ENCODE measurements around the gene HIP1R. TPM values are rescaled to one million over a fixed set of nuclear protein-coding genes. Genes with fewer than 3 reads are reported as not detected.

HIP1R gene
- polyA plus RNA-seq, 1 of the 3 experiments (the other 2 are of a cell fraction) = 20.6 TPM

GRCh38 chr12:122868471-122869177, 33.4 kb downstream of the HIP1R start:
- Histone ChIP-seq H3K36me3 (replicated peaks in 1 of 2; ENCODE audit: control insufficient read depth in 1 of 2, insufficient read depth in 2 of 2, low read length in 1 of 2) (peaks cover 9 to 43% of the 10 kb centered on the region in 2 experiments), H4K20me1 (ENCODE audit: insufficient read depth) (peaks cover 6% of the 10 kb centered on the region; the same call in 1 of the 2 replicates), H3K9me3 (no peaks in the 10 kb centered on the region), H3K27me3 (ENCODE audit: insufficient read depth) (no peaks in the 10 kb centered on the region), H2AFZ (ENCODE audit: low read depth) (no peak overlapping the region), H3K27ac (ENCODE audit: low read depth in 2 of 2, low read length in 1 of 2) (no peak overlapping the region; a peak in 1 of 4 replicates), H3F3A (replicated peaks; ENCODE audit: insufficient read depth) (no peaks in the 10 kb centered on the region), H3K9ac (no peak overlapping the region), H3K79me2 (ENCODE audit: insufficient read depth) (peaks cover 24% of the 10 kb centered on the region), H3K4me1 (ENCODE audit: control insufficient read depth in 1 of 2, insufficient read depth in 2 of 2, low read depth in 1 of 2, low read length in 1 of 2) (peaks cover 15 to 46% of the 10 kb centered on the region in 2 experiments; a peak in 3 of 4 replicates), H3K4me3 (ENCODE audit: low read depth in 2 of 2, low read length in 1 of 2) (no peak overlapping the region), H3K9me2 (no peaks in the 10 kb centered on the region), H3K4me2 (no peak overlapping the region)
- no peak for DNase-seq
- ChIA-PET CTCF (interaction anchor here (1.1 to 6.3 kb wide), 3 partner anchors 30 to 369 kb away, joined by 3 to 28 read pairs (median 5); no protein-coding TSS in a partner anchor), POLR2A (no interaction called here)
- TF ChIP-seq, protein P1, sequence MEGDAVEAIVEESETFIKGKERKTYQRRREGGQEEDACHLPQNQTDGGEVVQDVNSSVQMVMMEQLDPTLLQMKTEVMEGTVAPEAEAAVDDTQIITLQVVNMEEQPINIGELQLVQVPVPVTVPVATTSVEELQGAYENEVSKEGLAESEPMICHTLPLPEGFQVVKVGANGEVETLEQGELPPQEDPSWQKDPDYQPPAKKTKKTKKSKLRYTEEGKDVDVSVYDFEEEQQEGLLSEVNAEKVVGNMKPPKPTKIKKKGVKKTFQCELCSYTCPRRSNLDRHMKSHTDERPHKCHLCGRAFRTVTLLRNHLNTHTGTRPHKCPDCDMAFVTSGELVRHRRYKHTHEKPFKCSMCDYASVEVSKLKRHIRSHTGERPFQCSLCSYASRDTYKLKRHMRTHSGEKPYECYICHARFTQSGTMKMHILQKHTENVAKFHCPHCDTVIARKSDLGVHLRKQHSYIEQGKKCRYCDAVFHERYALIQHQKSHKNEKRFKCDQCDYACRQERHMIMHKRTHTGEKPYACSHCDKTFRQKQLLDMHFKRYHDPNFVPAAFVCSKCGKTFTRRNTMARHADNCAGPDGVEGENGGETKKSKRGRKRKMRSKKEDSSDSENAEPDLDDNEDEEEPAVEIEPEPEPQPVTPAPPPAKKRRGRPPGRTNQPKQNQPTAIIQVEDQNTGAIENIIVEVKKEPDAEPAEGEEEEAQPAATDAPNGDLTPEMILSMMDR (IDR thresholded peaks at IDR 0.05) = no peak
- TF ChIP-seq GATA2 (CRISPR knock-in tag; IDR thresholded peaks at IDR 0.05) (no peak), FOXM1 (IDR thresholded peaks at IDR 0.05; ENCODE audit: low read depth) (no peak), EP300 (IDR thresholded peaks at IDR 0.05; ENCODE audit: borderline replicate concordance in 1 of 2, low read depth in 1 of 2, low read length in 1 of 2) (no peak), SIN3A (IDR thresholded peaks at IDR 0.05; ENCODE audit: borderline replicate concordance, low read depth, low read length) (no peak), RAD21 (IDR thresholded peaks at IDR 0.05; ENCODE audit: low read length) (no peak), EZH2phosphoT487 (IDR thresholded peaks at IDR 0.05; ENCODE audit: borderline replicate concordance, low read depth) (no peak), SMC3 (IDR thresholded peaks at IDR 0.05; ENCODE audit: low read depth, low read length) (no peak), FOSL2 (IDR thresholded peaks at IDR 0.05; ENCODE audit: borderline replicate concordance, low read depth) (no peak)
- WGBS (ENCODE audit: low lambda C conversion rate) = 96% methylated on average over 13 of the region's 13 CpGs

- peaks cover 15 to 51% of the 10 kb centered on the region in 2 experiments; a peak in 3 of 4 replicates for H3K4me1 ChIP-seq (ENCODE audit: control insufficient read depth in 1 of 2, insufficient read depth in 2 of 2, low read depth in 1 of 2, low read length in 1 of 2)
- no peaks in the 10 kb centered on the region for H3K9me2 ChIP-seq
- no peak overlapping the region for H3K4me3 ChIP-seq (ENCODE audit: low read depth in 2 of 2, low read length in 1 of 2)
- H2AFZ ChIP-seq (ENCODE audit: low read depth) = no peak overlapping the region
- CTCF ChIA-PET = interaction anchor here (0.7 to 6.3 kb wide), 9 partner anchors 9 to 369 kb away, joined by 3 to 28 read pairs (median 4); no protein-coding TSS in a partner anchor
- no peaks in the 10 kb centered on the region for H3F3A ChIP-seq (replicated peaks; ENCODE audit: insufficient read depth)
- H3K9me3 ChIP-seq = no peaks in the 10 kb centered on the region
- peaks cover 31% of the 10 kb centered on the region for H3K79me2 ChIP-seq (ENCODE audit: insufficient read depth)
- POLR2A ChIA-PET = no interaction called here
- H4K20me1 ChIP-seq (ENCODE audit: insufficient read depth) = peaks cover 6% of the 10 kb centered on the region; the same call in 1 of the 2 replicates
- no peak for DNase-seq
- 93% methylated on average over 8 of the region's 8 CpGs for WGBS (ENCODE audit: low lambda C conversion rate)
- no peak overlapping the region for H3K4me2 ChIP-seq
- no peaks in the 10 kb centered on the region for H3K27me3 ChIP-seq (ENCODE audit: insufficient read depth)
- no peak overlapping the region for H3K9ac ChIP-seq
- H3K36me3 ChIP-seq (replicated peaks in 1 of 2; ENCODE audit: control insufficient read depth in 1 of 2, insufficient read depth in 2 of 2, low read length in 1 of 2) = peaks cover 9 to 40% of the 10 kb centered on the region in 2 experiments
- H3K27ac ChIP-seq (ENCODE audit: low read depth in 2 of 2, low read length in 1 of 2) = no peak overlapping the region
- TF ChIP-seq FOXM1 (IDR thresholded peaks at IDR 0.05; ENCODE audit: low read depth) (no peak), ZBTB33 (IDR thresholded peaks at IDR 0.05; ENCODE audit: borderline replicate concordance, low read depth) (no peak), FOXJ3 (CRISPR knock-in tag; IDR thresholded peaks at IDR 0.05) (no peak), RCOR1 (IDR thresholded peaks at IDR 0.05; ENCODE audit: low read length) (no peak), MEF2A (IDR thresholded peaks at IDR 0.05; ENCODE audit: borderline replicate concordance, low read depth) (no peak), MXI1 (IDR thresholded peaks at IDR 0.05; ENCODE audit: low read depth, low read length) (no peak), EP300 (IDR thresholded peaks at IDR 0.05; ENCODE audit: borderline replicate concordance in 1 of 2, low read depth in 1 of 2, low read length in 1 of 2) (no peak), POLR2AphosphoS5 (IDR thresholded peaks at IDR 0.05; ENCODE audit: low read depth, low read length) (no peak), TCF12 (IDR thresholded peaks at IDR 0.05) (no peak), YY1 (IDR thresholded peaks at IDR 0.05; ENCODE audit: low read depth) (no peak), CHD2 (IDR thresholded peaks at IDR 0.05; ENCODE audit: low read length, partially characterized antibody) (no peak)
- TF ChIP-seq, protein P1 (IDR thresholded peaks at IDR 0.05) = no peak
Observed at GRCh38 chr12:122869207-122869973, 34.1 kb downstream of the HIP1R start.
